LNCAP (cell line): ENCODE data around the gene MORN1.

Experiments
- TF ChIP-seq, protein P1 (sequence below): fragments of 450-650 bp; IDR thresholded peaks from 2 replicates; pipeline ENCODE4 v1.5.1; 2017; ENCODE audit warnings: mild to moderate bottlenecking

MORN1 gene

DNA sequence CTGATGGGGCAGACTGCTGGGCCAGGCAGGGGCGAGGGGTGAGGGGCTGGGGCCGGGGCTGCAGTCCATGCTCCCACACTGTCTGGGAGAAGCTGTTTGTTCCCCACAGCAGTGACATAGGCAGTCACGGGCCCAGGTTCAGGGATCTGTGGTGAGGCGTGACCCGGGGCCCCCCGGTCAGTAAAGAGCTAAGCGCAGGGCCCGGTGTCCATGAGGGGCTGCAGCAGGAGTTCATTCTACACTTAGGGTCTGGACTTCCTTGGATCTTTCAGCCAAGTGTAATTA, 16.6 kb upstream of the MORN1 start:
- TF ChIP-seq, protein P1, sequence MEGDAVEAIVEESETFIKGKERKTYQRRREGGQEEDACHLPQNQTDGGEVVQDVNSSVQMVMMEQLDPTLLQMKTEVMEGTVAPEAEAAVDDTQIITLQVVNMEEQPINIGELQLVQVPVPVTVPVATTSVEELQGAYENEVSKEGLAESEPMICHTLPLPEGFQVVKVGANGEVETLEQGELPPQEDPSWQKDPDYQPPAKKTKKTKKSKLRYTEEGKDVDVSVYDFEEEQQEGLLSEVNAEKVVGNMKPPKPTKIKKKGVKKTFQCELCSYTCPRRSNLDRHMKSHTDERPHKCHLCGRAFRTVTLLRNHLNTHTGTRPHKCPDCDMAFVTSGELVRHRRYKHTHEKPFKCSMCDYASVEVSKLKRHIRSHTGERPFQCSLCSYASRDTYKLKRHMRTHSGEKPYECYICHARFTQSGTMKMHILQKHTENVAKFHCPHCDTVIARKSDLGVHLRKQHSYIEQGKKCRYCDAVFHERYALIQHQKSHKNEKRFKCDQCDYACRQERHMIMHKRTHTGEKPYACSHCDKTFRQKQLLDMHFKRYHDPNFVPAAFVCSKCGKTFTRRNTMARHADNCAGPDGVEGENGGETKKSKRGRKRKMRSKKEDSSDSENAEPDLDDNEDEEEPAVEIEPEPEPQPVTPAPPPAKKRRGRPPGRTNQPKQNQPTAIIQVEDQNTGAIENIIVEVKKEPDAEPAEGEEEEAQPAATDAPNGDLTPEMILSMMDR = no peak

DNA sequence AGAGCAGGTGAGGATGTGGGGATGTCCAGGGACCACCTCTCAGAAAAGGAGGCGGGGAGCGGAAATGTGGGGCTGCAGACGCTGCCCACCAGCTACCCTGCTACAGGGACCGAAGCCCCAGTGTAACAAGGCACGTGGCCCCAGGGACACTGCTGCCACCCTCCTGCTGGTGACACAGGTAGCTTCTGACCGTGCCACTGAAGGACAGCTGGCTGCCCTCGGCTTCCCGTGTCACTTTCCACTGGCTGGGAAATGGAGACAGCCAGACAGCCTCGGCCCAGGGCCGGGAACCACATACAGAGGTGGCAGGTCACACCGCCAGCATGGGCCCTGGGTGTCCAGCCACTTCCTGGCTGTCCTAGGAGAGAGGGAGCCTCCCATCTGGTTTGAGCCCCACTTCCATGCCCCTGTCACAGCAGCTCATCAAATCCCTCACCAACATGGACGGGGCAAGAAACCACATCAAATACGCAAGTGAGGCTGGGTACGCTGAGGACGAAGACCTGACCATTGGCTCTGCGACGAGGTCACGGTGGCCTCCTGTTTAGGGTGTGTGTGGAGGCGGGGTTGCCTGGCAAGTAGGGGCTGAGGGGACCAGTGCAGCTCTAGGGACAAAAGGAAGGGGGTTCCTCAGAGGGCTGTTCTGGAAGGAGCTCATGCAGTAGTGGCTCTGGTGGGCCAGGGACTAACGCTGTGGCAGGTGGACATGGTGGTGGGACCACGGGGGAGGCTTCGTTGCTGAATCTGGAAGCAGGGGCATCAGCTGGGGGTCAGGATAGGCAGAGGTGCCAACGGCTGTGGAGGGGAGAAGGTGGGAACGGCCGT, 16.0 kb upstream of the MORN1 start:
- TF ChIP-seq, protein P1 = no peak

DNA sequence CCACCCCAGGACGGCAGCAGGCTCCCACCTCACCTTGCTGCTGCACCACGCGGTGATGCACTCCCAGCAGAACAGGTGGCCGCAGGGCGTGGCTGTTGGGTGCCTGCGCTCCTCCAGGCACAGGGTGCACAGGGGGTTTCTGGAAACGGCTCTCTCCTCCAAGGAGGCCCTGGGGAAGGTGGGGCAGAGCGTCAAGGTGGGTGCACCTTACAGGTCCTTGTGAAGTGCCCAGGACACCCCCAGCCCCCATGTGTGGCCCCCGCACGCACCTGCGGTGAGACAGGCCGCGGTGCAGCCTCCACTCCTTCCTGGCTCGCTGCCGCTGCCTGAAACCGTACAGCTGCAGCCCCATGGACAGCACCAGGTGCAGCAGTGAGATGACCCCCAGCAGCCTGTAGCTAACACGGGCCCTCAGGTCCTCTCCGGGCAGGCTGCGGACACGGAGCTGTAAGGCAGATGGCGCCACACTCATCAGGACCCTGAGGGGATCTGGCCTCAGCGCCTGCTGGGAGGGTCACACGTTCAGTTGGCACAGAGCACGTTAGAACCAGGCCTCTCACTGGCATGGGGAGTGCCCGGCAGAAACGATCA, 15.2 kb upstream of the MORN1 start:
- TF ChIP-seq, protein P1 = no peak

DNA sequence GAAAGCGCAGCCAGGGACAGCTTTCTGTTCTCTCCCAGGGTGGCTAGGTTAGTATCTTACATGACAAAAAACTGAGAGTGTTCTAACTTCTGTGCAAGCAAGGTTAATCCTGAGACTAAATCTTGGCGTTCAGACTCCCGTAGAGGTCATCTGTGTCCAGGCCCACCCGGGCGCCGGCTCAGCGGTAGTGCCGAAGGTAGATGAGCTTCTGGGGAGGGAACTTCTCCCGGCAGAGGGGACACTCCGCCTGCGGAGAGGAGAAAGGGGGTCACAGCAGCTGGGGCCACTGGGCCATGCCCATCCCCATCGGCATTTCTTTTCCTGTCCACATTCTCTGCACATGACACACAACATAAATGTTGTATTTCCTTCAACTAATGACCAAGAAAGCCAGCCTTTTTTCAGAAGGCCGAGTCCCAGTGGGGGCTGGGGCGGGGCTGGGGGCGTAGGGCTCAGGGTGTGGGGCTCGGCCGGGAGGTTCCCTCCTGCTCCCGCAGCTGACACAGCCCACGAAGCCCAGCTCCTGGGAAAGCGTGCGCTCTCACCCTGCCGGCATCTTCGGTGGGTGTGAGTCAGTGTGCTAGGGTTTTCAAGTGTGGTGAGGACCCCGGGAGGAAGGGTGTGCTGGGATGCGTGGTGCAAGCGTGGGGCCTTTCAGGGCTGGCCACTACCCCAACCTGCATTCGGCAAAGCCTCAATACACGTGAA, 14.4 kb upstream of the MORN1 start:
- TF ChIP-seq, protein P1 = no peak

DNA sequence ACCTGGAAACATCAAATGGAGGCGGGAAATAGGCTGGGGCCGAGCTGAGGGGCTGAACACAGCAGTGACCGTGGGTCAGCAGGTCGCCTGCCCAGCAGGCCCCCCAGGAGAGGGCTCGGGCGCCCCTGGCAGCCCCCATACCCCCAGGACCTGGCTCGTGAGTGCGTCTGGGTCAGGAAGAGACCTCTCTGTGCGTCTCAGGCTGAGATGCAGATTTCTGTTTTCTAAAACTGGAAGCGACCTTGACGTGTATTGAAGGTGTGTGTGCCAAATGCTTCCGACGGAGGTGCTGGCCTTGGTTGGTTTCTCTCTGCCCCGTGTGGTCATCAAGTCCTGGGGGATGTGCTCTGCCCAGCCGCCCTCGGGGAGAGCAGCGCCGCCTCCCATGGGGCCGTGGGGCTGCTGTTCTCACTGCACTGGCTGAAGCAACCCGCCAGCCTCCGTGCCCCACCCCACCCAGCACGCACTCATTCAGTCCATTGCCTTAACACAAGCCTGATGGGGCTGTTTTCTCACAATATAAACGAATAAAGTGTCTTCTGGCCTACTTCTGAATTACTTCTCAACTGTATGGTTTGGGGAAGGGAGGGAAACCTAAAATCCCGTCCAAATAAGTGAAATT, 13.6 kb upstream of the MORN1 start:
- TF ChIP-seq, protein P1 = no peak

DNA sequence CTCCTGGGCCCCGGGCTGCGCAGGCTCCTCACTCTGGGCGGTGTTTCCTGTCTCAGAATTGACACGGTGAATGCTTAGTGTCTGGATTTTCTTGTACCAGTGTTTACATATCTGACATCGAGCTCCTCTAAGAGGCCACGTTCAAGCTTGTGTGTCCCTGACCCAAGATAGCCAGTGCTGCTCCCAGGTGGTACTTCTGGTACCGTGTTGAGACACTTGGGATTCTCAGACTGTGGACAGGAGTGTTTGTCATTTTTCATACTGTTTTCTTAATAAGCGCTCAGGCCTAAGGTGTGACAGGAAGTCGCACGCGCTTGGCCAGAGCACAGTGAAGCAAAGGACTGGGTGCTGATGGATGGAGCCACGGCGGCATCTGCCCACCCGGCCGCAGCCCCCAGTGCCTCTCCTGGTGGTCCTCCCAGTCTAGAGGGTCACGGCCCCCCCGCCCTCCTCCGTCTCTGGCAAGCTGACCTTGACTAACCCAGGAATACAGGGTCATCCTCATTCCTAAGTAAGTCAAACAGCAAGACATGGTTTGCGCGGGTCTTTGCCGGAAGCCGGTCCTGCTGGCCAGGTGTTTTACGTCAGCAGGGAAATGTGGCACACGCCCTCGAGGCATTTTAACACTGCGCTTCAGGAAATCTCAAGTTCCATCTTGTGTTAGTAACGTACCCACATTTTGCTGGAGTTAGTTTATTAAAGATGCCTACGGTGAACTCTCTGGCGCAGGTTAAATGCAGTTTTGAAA, 13.0 kb upstream of the MORN1 start:
- TF ChIP-seq, protein P1 = no peak

DNA sequence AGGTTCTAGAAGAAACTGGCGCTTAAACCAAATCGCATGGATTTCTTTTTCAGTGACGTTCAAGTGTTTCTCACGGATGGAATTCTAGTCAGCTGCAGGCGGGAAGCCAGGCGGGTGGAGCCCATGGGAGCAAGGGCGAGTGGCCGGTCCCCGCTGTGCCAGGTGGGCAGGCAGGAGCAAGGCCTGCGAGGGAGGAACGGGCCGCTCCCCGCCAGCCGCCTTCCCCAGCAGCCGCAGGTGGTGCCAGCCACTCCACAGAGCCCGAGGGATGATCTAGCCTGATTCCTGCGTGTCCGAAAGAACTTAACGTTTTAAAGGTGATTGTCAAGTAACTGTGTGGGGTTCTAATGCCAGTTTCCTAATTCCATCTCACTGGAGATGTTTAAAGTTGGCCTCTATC, 11.9 kb upstream of the MORN1 start:
- TF ChIP-seq, protein P1 = no peak
